Measurements from ENCODE around the gene ARSD. TPM values are rescaled to one million over a fixed set of nuclear protein-coding genes. Genes with fewer than 3 reads are reported as not detected.

The ARSD gene
- total and polyA plus RNA-seq, 2 of the 13 experiments (the other 11 are each of a cell fraction or from before 2014, with no cell fraction given): 4.8 to 6.8 TPM

Other genes starting within 250 kb of the ARSD start
- gene CD99, start 238.0 kb downstream of the ARSD start, total RNA-seq (2016; rRNA removed; fragmentation: Illumina TruSeq; extraction: Trizol): 57.9 and 111 TPM in 2 replicates
- gene CD99, start 238.0 kb downstream of the ARSD start, polyA plus RNA-seq (2011; rRNA removed): 77.7 and 78.8 TPM in 2 replicates
- not detected in 2 replicates for gene XG, start 177.3 kb downstream of the ARSD start, total RNA-seq (2016; rRNA removed; fragmentation: Illumina TruSeq; extraction: Trizol)
- not detected in 2 replicates for gene XG, start 177.3 kb downstream of the ARSD start, polyA plus RNA-seq (2011; rRNA removed)
- gene GYG2, start 100.4 kb downstream of the ARSD start, total RNA-seq (2016; rRNA removed; fragmentation: Illumina TruSeq; extraction: Trizol): 24.3 and 31.7 TPM in 2 replicates
- gene GYG2, start 100.4 kb downstream of the ARSD start, polyA plus RNA-seq (2011; rRNA removed): 19.8 and 20.0 TPM in 2 replicates
- not detected in 2 replicates for gene ARSH, start 77.2 kb upstream of the ARSD start, total RNA-seq (2016; rRNA removed; fragmentation: Illumina TruSeq; extraction: Trizol)
- not detected in 2 replicates for gene ARSH, start 77.2 kb upstream of the ARSD start, polyA plus RNA-seq (2011; rRNA removed)
- gene ARSF, start 112.1 kb upstream of the ARSD start, total RNA-seq (2016; rRNA removed; fragmentation: Illumina TruSeq; extraction: Trizol): not detected in 2 replicates
- not detected in 2 replicates for gene ARSF, start 112.1 kb upstream of the ARSD start, polyA plus RNA-seq (2011; rRNA removed)